HEK293 (cell line): Measurements from ENCODE around the gene PRDX2.
A peak's percentile ranks its signal among the peaks of the same experiment; 100 is the strongest.

Experiments
- BCL11A ChIP-seq: fragments of 450-650 bp; formaldehyde crosslinking; IDR thresholded peaks from 2 replicates; pipeline ENCODE4 v1.5.1; 2016; ENCODE audit warnings: low read depth, missing biosample characterization, missing genetic modification characterization
- CTCF ChIP-seq: fragments of 450-650 bp; formaldehyde crosslinking; IDR thresholded peaks from 2 replicates; pipeline ENCODE4 v1.5.1; 2016; ENCODE audit warnings: missing biosample characterization, missing genetic modification characterization
- FEZF1 ChIP-seq: fragments of 450-650 bp; formaldehyde crosslinking; IDR thresholded peaks from 2 replicates; pipeline ENCODE4 v1.5.1; 2016; ENCODE audit warnings: missing biosample characterization, missing genetic modification characterization
- HOXC10 ChIP-seq: sonication (generic); formaldehyde crosslinking; IDR thresholded peaks from 2 replicates; pipeline ENCODE4 v1.8.1; 2023; ENCODE audit warnings: mild to moderate bottlenecking, missing genetic modification reagents
- KLF16 ChIP-seq: fragments of 450-650 bp; formaldehyde crosslinking; IDR thresholded peaks from 2 replicates; pipeline ENCODE4 v1.5.1; 2017; ENCODE audit warnings: missing biosample characterization, missing genetic modification characterization
- SCRT1 ChIP-seq: fragments of 450-650 bp; formaldehyde crosslinking; IDR thresholded peaks from 2 replicates; pipeline ENCODE4 v1.5.1; 2016; ENCODE audit warnings: missing biosample characterization, missing genetic modification characterization, borderline replicate concordance
- TRIM28 ChIP-seq: IDR thresholded peaks from 2 replicates; pipeline ENCODE4 v1.6.1; 2011; ENCODE audit warnings: low read length, control low read depth, borderline replicate concordance
- TSHZ1 ChIP-seq: fragments of 450-650 bp; formaldehyde crosslinking; IDR thresholded peaks from 2 replicates; pipeline ENCODE4 v1.5.1; 2016; ENCODE audit warnings: missing biosample characterization, missing genetic modification characterization, borderline replicate concordance
- YY2 ChIP-seq: fragments of 450-650 bp; formaldehyde crosslinking; IDR thresholded peaks from 2 replicates; pipeline ENCODE4 v1.5.1; 2016; ENCODE audit warnings: missing biosample characterization, missing genetic modification characterization
- ZBTB1 ChIP-seq: fragments of 450-650 bp; formaldehyde crosslinking; IDR thresholded peaks from 2 replicates; pipeline ENCODE4 v1.5.1; 2016; ENCODE audit warnings: missing biosample characterization, missing genetic modification characterization
- ZBTB17 ChIP-seq: fragments of 450-650 bp; formaldehyde crosslinking; IDR thresholded peaks from 2 replicates; pipeline ENCODE4 v1.5.1; 2016; ENCODE audit warnings: missing biosample characterization, missing genetic modification characterization
- ZBTB44 ChIP-seq: fragments of 450-650 bp; IDR thresholded peaks from 2 replicates; pipeline ENCODE4 v1.5.1; 2018; ENCODE audit warnings: missing biosample characterization, mild to moderate bottlenecking, missing genetic modification characterization
- ZFP69B ChIP-seq: fragments of 450-650 bp; formaldehyde crosslinking; IDR thresholded peaks from 2 replicates; pipeline ENCODE4 v1.5.1; 2016; ENCODE audit warnings: missing biosample characterization, missing genetic modification characterization
- ZIC2 ChIP-seq: fragments of 450-650 bp; formaldehyde crosslinking; IDR thresholded peaks from 2 replicates; pipeline ENCODE4 v1.5.1; 2016; ENCODE audit warnings: missing biosample characterization, missing genetic modification characterization
- ZNF132 ChIP-seq: fragments of 450-650 bp; formaldehyde crosslinking; IDR thresholded peaks from 2 replicates; pipeline ENCODE4 v1.5.1; 2017; ENCODE audit warnings: missing biosample characterization, missing genetic modification characterization, borderline replicate concordance
- ZNF138 ChIP-seq: fragments of 450-650 bp; formaldehyde crosslinking; IDR thresholded peaks from 2 replicates; pipeline ENCODE4 v1.5.1; 2016; ENCODE audit warnings: missing biosample characterization, missing genetic modification characterization, borderline replicate concordance
- ZNF214 ChIP-seq: fragments of 450-650 bp; formaldehyde crosslinking; IDR thresholded peaks from 2 replicates; pipeline ENCODE4 v1.5.1; 2017; ENCODE audit warnings: missing biosample characterization, mild to moderate bottlenecking, missing genetic modification characterization, borderline replicate concordance
- ZNF223 ChIP-seq: fragments of 450-650 bp; formaldehyde crosslinking; IDR thresholded peaks from 2 replicates; pipeline ENCODE4 v1.5.1; 2016; ENCODE audit warnings: missing biosample characterization, missing genetic modification characterization
- ZNF23 ChIP-seq: fragments of 450-650 bp; formaldehyde crosslinking; IDR thresholded peaks from 2 replicates; pipeline ENCODE4 v1.5.1; 2016; ENCODE audit warnings: missing biosample characterization, missing genetic modification characterization, borderline replicate concordance
- ZNF324 ChIP-seq: fragments of 450-650 bp; formaldehyde crosslinking; IDR thresholded peaks from 2 replicates; pipeline ENCODE4 v1.5.1; 2016; ENCODE audit warnings: missing biosample characterization, missing genetic modification characterization
- ZNF335 ChIP-seq: fragments of 450-650 bp; formaldehyde crosslinking; conservative IDR thresholded peaks from 2 replicates; pipeline ENCODE4 v1.5.1; 2016; ENCODE audit warnings: missing biosample characterization, missing genetic modification characterization
- ZNF391 ChIP-seq: fragments of 450-650 bp; formaldehyde crosslinking; IDR thresholded peaks from 2 replicates; pipeline ENCODE4 v1.5.1; 2016; ENCODE audit warnings: low read depth, missing biosample characterization, missing genetic modification characterization, borderline replicate concordance
- ZNF404 ChIP-seq: fragments of 450-650 bp; formaldehyde crosslinking; IDR thresholded peaks from 2 replicates; pipeline ENCODE4 v1.5.1; 2017; ENCODE audit warnings: missing biosample characterization, missing genetic modification characterization
- ZNF530 ChIP-seq: fragments of 450-650 bp; formaldehyde crosslinking; IDR thresholded peaks from 2 replicates; pipeline ENCODE4 v1.5.1; 2016; ENCODE audit warnings: low read depth, missing biosample characterization, missing genetic modification characterization
- ZNF555 ChIP-seq: fragments of 450-650 bp; formaldehyde crosslinking; conservative IDR thresholded peaks from 2 replicates; pipeline ENCODE4 v1.5.1; 2017; ENCODE audit warnings: missing biosample characterization, mild to moderate bottlenecking, missing genetic modification characterization, inconsistent platforms
- ZNF561 ChIP-seq: fragments of 450-650 bp; IDR thresholded peaks from 2 replicates; pipeline ENCODE4 v1.5.1; 2018; ENCODE audit warnings: missing biosample characterization, missing genetic modification characterization, borderline replicate concordance
- ZNF585B ChIP-seq: fragments of 450-650 bp; formaldehyde crosslinking; IDR thresholded peaks from 2 replicates; pipeline ENCODE4 v1.5.1; 2016; ENCODE audit warnings: missing biosample characterization, missing genetic modification characterization
- ZNF610 ChIP-seq: fragments of 450-650 bp; formaldehyde crosslinking; IDR thresholded peaks from 2 replicates; pipeline ENCODE4 v1.5.1; 2016; ENCODE audit warnings: missing biosample characterization, missing genetic modification characterization, borderline replicate concordance
- ZNF621 ChIP-seq: fragments of 450-650 bp; formaldehyde crosslinking; IDR thresholded peaks from 2 replicates; pipeline ENCODE4 v1.5.1; 2017; ENCODE audit warnings: missing biosample characterization, missing genetic modification characterization
- ZNF626 ChIP-seq: fragments of 450-650 bp; sonication (Bioruptor Pico); formaldehyde crosslinking; IDR thresholded peaks from 2 replicates; pipeline ENCODE4 v1.5.1; 2018; ENCODE audit warnings: missing biosample characterization, missing genetic modification characterization, inconsistent platforms
- ZNF629 ChIP-seq: fragments of 450-650 bp; formaldehyde crosslinking; IDR thresholded peaks from 2 replicates; pipeline ENCODE4 v1.5.1; 2017; ENCODE audit warnings: missing biosample characterization, missing genetic modification characterization
- ZNF791 ChIP-seq: fragments of 450-650 bp; formaldehyde crosslinking; IDR thresholded peaks from 2 replicates; pipeline ENCODE4 v1.5.1; 2016; ENCODE audit warnings: missing biosample characterization, missing genetic modification characterization
- ZSCAN16 ChIP-seq: fragments of 450-650 bp; formaldehyde crosslinking; IDR thresholded peaks from 2 replicates; pipeline ENCODE4 v1.5.1; 2016; ENCODE audit warnings: missing biosample characterization, missing genetic modification characterization
- TF ChIP-seq, protein P1 (sequence below): fragments of 450-650 bp; formaldehyde crosslinking; IDR thresholded peaks from 2 replicates; pipeline ENCODE4 v1.5.1; 2017; ENCODE audit warnings: missing biosample characterization, mild to moderate bottlenecking, missing genetic modification characterization, moderate library complexity

The PRDX2 gene

DNA sequence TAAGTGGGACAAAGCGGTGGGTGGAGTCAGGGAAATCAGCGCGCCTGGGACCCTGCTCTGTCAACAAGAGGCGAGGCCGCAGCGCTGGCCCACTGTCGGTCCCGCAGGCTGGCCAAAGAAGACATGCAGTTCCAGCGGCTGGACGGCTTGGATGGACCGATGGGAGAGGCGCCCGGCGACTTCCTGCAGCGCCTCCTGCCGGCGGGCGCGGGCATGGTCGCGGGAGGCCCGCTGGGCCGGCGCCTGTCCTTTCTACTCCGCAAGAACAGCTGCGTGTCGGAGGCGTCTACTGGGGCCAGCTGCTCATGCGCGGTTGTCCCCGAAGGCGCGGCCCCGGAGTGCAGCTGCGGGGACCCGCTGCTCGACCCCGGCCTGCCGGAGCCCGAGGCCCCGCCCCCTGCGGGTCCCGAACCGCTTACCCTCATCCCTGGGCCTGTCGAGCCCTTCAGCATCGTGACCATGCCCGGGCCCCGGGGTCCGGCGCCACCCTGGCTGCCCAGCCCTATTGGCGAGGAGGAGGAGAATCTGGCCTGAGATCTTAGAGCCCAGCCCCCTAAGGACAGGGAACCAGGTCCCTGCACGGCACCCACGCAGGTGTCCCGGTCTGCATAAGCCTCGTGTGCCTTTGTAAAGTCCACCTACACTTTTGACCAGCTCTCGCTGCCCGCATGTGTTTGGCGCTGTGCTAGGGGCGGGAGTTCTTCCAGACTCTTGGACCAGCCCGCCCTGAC is 43.9 kb downstream of the PRDX2 start (continued):
- TF ChIP-seq SCRT1 (tag by site-specific recombination) = no peak
- no peak for TF ChIP-seq ZNF223 (tag by site-specific recombination)
- no peak for TF ChIP-seq TSHZ1 (tag by site-specific recombination)
- TF ChIP-seq ZNF561 (tag by site-specific recombination) = peak; percentile 86
- TF ChIP-seq ZSCAN16 = no peak
- no peak for TF ChIP-seq ZNF530
- TF ChIP-seq ZNF138 (tag by site-specific recombination) = no peak
- no peak for TF ChIP-seq FEZF1 (tag by site-specific recombination)
- TF ChIP-seq ZNF214 (tag by site-specific recombination) = no peak
- no peak for TF ChIP-seq ZNF132 (tag by site-specific recombination)
- no peak for TF ChIP-seq ZBTB17 (tag by site-specific recombination)
- peak; percentile 30; the same call in 1 of the 2 replicates for TF ChIP-seq ZFP69B (tag by site-specific recombination)
- TF ChIP-seq ZNF791 = no peak
- TF ChIP-seq TRIM28 = no peak
- no peak for TF ChIP-seq ZBTB1 (tag by site-specific recombination)
- TF ChIP-seq ZNF610 (tag by site-specific recombination) = no peak
- no peak for TF ChIP-seq ZBTB44 (tag by site-specific recombination)
- no peak for TF ChIP-seq ZNF621 (tag by site-specific recombination)
- TF ChIP-seq ZNF585B (tag by site-specific recombination) = no peak
- TF ChIP-seq ZNF629 (tag by site-specific recombination) = 0 out of 2 replicates have a peak, but pooled peaks have one; percentile 36
- TF ChIP-seq ZNF404 = no peak
- TF ChIP-seq HOXC10 (CRISPR knock-in tag) = no peak
- no peak for TF ChIP-seq BCL11A (tag by site-specific recombination)
- peak; percentile 89 for TF ChIP-seq CTCF (tag by site-specific recombination)
- no peak for TF ChIP-seq ZNF555 (tag by site-specific recombination)
- TF ChIP-seq ZNF23 (tag by site-specific recombination) = no peak
- TF ChIP-seq ZNF324 (tag by site-specific recombination) = no peak
- TF ChIP-seq, protein P1, sequence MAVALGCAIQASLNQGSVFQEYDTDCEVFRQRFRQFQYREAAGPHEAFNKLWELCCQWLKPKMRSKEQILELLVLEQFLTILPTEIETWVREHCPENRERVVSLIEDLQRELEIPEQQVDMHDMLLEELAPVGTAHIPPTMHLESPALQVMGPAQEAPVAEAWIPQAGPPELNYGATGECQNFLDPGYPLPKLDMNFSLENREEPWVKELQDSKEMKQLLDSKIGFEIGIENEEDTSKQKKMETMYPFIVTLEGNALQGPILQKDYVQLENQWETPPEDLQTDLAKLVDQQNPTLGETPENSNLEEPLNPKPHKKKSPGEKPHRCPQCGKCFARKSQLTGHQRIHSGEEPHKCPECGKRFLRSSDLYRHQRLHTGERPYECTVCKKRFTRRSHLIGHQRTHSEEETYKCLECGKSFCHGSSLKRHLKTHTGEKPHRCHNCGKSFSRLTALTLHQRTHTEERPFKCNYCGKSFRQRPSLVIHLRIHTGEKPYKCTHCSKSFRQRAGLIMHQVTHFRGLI = no peak
- TF ChIP-seq KLF16 (tag by site-specific recombination) = no peak
- TF ChIP-seq ZNF391 (tag by site-specific recombination) = no peak
- no peak for TF ChIP-seq ZNF626
- TF ChIP-seq ZNF335 (tag by site-specific recombination) = 0 out of 2 replicates have a peak, but pooled peaks have one; percentile 14
- TF ChIP-seq YY2 (tag by site-specific recombination) = no peak
- peak; percentile 42 for TF ChIP-seq ZIC2 (tag by site-specific recombination)
